ENCODE data around the gene NPHS2. TPM values are rescaled to one million over a fixed set of nuclear protein-coding genes. Genes with fewer than 3 reads are reported as not detected.

Gene NPHS2
- total and polyA plus RNA-seq, 2 donors from 2014 or later: 1.2 to 446 TPM

- no peaks in the 10 kb centered on the region for H3K36me3 ChIP-seq (ENCODE audit: control insufficient read depth in 2 of 3, insufficient read depth in 3 of 3, low read length in 3 of 3)
- H3K9me3 ChIP-seq (ENCODE audit: control insufficient read depth in 2 of 3, insufficient read depth in 1 of 3, low read length in 3 of 3): no peaks in the 10 kb centered on the region
- no peaks in the 10 kb centered on the region for H3K27me3 ChIP-seq (ENCODE audit: control insufficient read depth, insufficient read depth, low read length)
- intact Hi-C loops (cut with DNase I): no loop called here
- FAIRE-seq (no peak), DNase-seq (no peak)
- no peak overlapping the region for H3K4me3 ChIP-seq (ENCODE audit: low read length in 3 of 3)
- no peak overlapping the region for H3K27ac ChIP-seq (ENCODE audit: low read depth in 2 of 2, low read length in 2 of 2)
- H3K4me1 ChIP-seq (ENCODE audit: control insufficient read depth in 2 of 3, insufficient read depth in 2 of 3, low read depth in 1 of 3, low read length in 3 of 3): no peaks in the 10 kb centered on the region
- no peak overlapping the region for H3K9ac ChIP-seq (ENCODE audit: low read length in 3 of 3)
- no peak for TF ChIP-seq CTCF (IDR thresholded peaks at IDR 0.05; ENCODE audit: borderline replicate concordance, extremely low read depth, insufficient read depth)
These were observed 17.7 kb downstream of the NPHS2 start for GRCh38 chr1:179558078-179558477.

GRCh38 chr1:179554427-179554826 is 21.3 kb downstream of the NPHS2 start:
- H3K36me3 ChIP-seq (ENCODE audit: control insufficient read depth in 2 of 3, insufficient read depth in 3 of 3, low read length in 3 of 3): no peaks in the 10 kb centered on the region
- DNase-seq (no peak), FAIRE-seq (no peak)
- TF ChIP-seq CTCF (IDR thresholded peaks at IDR 0.05; ENCODE audit: borderline replicate concordance, extremely low read depth, insufficient read depth): no peak
- intact Hi-C loops (cut with DNase I): no loop called here
- H3K9ac ChIP-seq (ENCODE audit: low read length in 3 of 3): no peak overlapping the region
- no peaks in the 10 kb centered on the region for H3K4me1 ChIP-seq (ENCODE audit: control insufficient read depth in 2 of 3, insufficient read depth in 2 of 3, low read depth in 1 of 3, low read length in 3 of 3)
- no peaks in the 10 kb centered on the region for H3K27me3 ChIP-seq (ENCODE audit: control insufficient read depth, insufficient read depth, low read length)
- no peak overlapping the region for H3K4me3 ChIP-seq (ENCODE audit: low read length in 3 of 3)
- no peak overlapping the region for H3K27ac ChIP-seq (ENCODE audit: low read depth in 2 of 2, low read length in 2 of 2)
- H3K9me3 ChIP-seq (ENCODE audit: control insufficient read depth in 2 of 3, insufficient read depth in 1 of 3, low read length in 3 of 3): no peaks in the 10 kb centered on the region

GRCh38 chr1:179550746-179551682 is 24.7 kb downstream of the NPHS2 start:
- H3K4me3 ChIP-seq (ENCODE audit: low read length in 3 of 3): no peak overlapping the region
- H3K36me3 ChIP-seq (ENCODE audit: control insufficient read depth in 2 of 3, insufficient read depth in 3 of 3, low read length in 3 of 3): no peaks in the 10 kb centered on the region
- intact Hi-C loops (cut with DNase I): no loop called here
- FAIRE-seq (no peak), DNase-seq (no peak)
- H3K4me1 ChIP-seq (ENCODE audit: control insufficient read depth in 2 of 3, insufficient read depth in 2 of 3, low read depth in 1 of 3, low read length in 3 of 3): no peaks in the 10 kb centered on the region
- no peaks in the 10 kb centered on the region for H3K9me3 ChIP-seq (ENCODE audit: control insufficient read depth in 2 of 3, insufficient read depth in 1 of 3, low read length in 3 of 3)
- H3K9ac ChIP-seq (ENCODE audit: low read length in 3 of 3): no peak overlapping the region
- H3K27ac ChIP-seq (ENCODE audit: low read depth in 2 of 2, low read length in 2 of 2): no peak overlapping the region
- no peaks in the 10 kb centered on the region for H3K27me3 ChIP-seq (ENCODE audit: control insufficient read depth, insufficient read depth, low read length)
- no peak for TF ChIP-seq CTCF (IDR thresholded peaks at IDR 0.05; ENCODE audit: borderline replicate concordance, extremely low read depth, insufficient read depth)

Measured in kidney (tissue), 14 donors.